ENCODE data around the gene ZDHHC22.

Gene ZDHHC22

DNA sequence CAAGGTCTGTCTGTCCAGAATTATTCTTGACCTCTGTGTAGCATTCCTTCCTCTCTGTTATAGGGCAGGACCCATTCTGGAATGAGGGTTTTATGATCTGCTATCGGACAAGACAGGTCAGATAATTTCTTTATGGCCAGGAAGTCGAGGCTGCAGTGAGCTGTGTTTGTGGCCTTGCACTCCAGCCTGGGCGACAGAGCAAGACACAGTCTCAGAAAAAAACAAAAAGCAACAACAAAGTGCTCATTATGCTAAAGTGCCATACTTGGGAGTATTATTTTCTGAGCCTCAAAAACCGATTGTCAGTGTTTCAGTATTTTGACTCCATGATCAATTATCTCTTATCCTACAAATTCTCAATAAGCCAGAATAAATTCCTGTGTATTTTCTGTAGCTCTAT, 39.4 kb downstream of the ZDHHC22 start:
- no peak for DNase-seq (ENCODE audit: low read depth)

DNA sequence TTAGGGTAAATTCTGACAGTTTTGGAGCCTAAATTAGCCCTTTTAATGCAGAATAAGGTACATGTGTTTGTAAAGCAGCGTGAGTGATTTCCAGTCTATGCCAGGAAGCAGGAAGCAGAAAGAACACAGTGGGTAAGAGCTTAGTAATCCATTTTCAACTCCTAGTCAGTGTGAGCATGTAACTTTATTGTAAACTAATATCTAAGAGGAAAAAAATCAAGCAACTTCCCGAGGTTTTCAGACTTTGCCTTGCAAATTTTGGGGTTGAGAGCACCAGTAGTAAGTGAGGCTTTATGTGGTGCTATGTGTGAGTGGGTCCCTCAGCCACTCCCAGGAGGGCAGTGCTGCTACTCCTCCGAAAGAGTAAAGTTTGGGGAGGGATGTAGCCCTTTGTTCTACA, 40.6 kb downstream of the ZDHHC22 start:
- no peak for DNase-seq (ENCODE audit: low read depth)

DNA sequence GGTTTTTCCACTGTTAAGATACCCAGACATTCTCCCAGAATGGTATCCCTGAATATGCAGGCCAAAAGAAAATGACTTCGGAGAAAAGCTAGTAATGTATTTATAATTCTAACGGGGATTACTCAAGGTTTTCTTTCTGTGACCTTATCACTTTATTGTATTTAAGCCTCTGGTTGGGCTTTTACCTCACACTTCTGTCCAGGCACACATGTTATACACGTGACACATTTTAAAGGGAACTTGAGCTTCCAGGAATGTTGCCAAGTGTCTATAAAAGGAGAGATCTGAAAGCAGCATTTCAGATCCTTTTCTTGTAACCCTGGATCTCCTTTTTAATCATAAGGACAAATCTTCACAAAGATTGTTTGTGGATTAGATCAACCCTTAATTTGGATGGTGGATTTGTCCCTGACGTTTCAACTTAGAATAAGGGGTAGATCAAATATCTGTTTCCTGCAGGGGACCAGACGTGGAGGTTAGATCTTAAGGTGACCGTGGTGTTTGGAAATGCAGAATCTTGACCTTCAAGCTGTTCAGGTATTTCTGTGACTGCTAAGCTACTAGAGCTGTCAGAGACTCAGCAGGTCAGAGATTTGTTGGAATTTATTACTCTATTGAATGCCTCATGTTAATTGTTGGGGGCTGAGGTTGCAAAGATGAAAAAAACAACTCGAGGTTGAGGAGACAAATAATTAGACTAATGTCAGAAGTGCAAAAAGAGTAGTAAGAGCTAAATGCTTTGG, 42.0 kb downstream of the ZDHHC22 start:
- no peak for DNase-seq (ENCODE audit: low read depth)

DNA sequence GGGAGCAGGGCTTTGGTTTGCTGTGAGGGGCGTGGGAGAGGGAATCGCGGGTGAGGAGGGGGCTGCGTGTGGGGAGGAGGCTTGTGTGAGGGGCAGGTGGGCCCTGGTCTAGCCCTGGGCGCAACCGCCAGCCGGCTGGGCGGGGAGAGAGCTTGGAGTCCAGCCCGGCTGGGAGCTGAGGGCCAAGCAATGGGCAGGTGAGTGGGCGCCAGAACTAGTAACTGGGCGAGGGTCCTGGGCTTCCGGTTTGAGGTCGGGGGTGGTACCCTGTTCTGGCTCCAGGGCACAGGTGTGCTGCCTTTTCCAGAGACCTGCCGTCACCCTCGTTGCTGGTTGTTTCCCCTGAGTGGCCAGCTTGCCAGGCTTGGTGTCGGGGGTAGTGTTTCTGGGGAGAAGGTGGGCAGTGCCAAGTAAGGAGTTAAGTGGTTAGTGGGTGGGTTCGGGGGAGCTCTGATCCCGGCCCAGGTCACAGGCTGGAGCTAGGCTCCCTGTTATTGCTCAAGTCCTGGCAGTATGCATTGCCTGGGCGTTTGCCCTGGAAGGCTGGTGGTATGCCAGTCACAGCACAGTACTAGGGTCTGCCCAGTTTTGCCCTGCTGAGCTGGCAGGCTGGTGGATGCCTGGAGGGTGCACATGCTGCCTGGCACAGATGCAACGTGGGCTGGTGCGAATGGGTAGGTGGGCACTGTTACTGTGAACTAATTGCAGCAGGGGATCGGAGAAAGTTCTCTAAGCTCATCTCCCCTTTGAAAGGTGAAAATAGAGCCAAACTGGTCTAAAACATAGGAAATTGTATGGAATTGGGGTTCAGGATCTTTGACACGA, 42.9 kb downstream of the ZDHHC22 start:
- DNase-seq (ENCODE audit: low read depth) = no peak

DNA sequence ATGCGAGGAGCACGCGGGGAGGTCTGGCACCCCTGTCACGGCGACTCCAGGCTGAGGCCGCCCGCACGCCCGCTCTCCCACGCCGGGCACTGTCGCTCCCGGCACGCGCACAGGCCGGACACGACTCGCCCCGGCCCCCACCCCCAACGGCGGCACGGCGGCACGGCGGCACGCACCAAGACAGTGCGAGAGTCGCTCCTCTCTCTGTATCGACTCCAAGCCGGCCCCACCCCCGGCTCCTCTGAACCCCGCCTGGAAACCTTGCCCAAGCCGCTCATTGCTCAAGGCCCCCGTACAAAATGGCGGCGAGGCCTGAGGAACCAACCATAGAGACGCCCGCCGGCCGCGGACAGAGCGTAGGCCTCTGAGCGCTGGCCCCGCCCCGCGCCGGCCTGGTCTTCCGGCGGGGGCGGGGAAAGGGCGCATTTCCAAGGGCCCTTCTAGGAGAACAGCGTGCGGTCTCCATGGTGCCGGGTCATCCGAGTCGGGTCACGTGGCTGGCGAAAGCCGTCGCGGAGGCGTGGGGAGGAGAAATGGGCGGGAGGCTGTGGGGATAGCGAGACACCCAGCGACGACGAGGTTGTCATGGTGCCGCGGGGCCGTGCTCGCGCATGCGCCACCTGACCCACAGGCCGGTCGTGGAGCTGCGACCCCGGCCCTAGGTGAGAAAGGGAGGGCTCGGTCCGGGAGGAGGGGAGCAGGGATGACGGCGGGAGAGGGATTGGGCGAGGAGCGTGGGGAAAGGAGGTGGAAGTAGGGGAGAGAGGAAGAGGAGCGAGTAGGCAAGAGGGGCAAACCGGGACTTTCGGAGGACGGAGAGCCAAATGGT, 43.7 kb downstream of the ZDHHC22 start, which contains the start of gene CIPC:
Gene CIPC, plus strand, starts transcription at position 559 of the 829 bp plus-strand sequence. CDS start 7,451 bp downstream, outside the sequence.
- DNase-seq (ENCODE audit: low read depth) = peak; percentile 99

DNA sequence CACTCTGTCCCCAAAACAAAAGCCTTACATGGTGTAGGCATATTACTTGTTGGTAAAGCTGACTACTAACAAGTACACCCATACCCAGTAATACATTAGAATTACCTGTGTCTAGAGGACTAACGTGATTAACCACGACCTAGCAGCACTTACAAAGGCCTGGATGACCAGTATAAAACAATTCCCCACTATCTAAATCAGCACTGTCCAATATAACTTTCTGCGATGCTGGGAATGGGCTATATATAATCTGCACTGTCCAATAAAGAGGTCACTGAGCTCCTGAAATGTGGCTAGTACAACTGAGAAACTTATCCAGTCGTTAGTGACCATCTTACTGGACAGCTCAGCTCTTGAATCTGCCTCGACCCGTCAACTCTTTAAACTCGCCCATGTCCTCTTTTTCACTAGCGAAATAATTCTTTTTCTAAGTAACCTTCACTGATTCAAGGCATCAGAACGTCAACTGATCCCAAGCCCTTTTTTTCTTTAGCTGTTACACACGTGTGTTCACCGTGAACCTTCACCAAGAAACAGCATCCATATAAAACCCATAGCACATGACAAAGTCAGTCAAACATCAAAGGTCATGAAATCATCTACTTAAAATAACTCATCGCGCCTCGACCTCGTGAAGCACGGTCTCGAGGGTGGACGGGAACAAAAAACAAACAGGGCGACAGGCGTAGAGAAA, 44.4 kb downstream of the ZDHHC22 start:
- no peak for DNase-seq (ENCODE audit: low read depth)

DNA sequence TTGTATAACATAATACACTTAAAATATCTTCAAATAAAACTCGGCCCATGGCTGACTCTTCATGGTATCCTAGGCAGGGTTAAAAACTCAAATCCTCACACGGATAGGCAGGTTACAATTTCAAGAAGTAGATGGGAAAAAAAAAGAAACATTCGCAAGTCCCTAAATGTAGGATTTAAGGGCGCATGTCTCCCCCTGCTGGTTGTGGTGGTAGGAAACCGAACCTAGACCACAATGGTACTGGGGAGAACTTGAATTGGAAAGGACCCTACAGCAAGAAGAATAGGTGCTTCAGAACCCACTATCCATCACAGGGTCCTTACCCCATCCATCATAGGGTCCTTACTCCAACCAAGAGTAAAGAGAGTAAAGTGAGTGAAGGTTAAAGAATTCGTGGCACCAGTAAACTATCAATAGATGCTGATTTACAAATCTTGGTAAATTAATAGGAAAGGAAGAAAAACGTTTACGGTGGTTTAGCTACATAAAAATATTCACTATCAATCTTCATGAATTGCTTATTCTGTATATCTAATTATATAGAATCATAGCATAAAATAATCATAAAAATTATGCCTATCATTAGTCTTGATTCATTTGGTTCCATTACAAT, 46.8 kb downstream of the ZDHHC22 start:
- peak; percentile 68 for DNase-seq (ENCODE audit: low read depth)

DNA sequence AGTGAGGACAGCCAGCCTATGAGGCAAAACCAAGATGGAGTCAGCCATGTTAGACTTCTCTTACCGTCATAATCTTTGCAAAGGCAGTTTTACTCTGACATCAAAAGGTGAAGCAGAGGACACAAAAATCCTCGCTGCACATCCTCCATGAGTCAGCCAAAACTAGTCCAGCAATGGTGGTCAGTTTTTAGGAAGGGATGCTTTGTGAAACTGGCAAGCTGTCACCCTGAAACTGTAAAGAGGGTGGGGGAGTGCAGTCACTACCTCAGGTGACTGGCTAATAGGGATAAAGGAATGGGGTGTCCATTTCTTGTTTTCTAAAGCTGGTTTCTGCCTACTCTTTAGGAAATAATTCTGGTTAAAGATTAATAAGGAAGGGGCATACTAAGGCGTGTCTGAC, 48.9 kb downstream of the ZDHHC22 start:
- no peak for DNase-seq (ENCODE audit: low read depth)

DNA sequence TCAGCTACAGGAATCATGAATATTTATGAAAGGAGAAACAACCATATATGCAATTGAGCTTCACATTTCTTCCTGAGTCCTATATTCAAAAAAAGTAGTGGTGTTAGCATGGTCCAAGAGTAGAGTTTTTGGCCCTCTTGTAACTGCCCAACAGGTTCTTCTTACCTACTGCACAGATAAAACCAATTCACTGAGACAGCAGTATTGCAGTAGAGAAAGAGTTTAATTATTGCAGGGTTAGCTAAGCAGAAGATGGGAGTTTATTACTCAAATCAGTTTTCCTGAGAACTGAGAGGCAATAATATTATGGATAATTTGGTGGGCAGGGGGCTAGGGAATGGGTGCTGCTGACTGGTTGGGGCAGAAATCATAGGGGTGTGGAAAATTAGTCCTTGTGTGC, 50.1 kb downstream of the ZDHHC22 start:
- DNase-seq (ENCODE audit: low read depth) = no peak

DNA sequence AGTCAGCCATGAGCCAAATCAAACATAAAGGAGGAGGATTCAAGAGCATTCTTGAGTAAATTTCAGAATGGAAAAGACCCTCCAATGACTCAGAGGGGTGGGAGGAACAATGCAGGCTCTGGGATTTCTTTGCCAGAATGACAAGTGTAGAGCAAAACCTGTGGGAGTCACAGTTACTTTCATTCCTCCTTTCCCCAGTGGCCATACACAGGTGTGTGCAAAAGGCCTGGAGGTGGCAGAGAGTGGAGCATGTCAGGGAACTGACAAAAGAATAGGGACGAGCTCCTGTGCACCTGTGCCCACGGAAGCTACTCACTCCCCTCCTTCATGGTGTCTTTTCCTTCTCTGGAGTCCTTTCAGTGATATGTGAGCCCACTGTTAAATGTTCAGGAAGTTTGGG, 52.9 kb downstream of the ZDHHC22 start:
- no peak for DNase-seq (ENCODE audit: low read depth)

DNA sequence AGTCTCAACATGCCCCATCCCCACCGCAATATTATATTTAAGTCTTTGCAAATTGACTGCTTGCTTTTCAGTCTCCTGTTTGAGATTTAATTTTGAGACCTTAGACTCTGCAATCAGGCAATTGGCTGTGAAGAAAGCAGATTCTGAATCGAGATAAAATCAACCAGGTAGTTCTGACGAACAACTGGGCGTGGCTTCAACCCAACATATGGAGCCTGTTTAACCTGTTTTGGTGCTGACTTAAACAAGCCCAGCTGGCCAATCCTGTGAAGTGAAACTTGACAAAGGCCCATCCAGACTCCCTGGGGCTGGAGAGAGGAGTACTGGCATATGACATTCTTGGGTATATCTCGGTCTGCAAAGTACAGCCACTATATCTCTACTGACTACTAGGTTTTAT, 53.4 kb downstream of the ZDHHC22 start:
- no peak for DNase-seq (ENCODE audit: low read depth)

DNA sequence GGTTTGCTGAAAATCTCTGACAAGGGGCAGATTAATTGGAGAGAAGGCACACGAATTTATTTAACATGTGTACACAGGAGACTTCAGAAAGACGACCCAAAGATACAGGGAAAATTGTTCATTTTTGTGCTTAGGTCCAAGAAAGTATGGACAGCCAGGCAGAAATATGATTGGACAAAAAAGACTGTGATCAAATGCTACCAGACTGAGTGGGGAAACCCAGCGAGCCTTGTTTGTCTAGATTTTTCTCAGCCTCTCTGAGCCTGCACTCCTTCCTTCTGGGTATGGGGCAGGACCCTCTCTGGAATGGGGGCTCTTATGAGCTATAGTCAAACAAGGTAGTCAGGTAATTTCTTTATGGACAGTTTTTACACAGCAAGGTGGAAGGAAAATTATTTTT, 54.0 kb downstream of the ZDHHC22 start:
- no peak for DNase-seq (ENCODE audit: low read depth)

DNA sequence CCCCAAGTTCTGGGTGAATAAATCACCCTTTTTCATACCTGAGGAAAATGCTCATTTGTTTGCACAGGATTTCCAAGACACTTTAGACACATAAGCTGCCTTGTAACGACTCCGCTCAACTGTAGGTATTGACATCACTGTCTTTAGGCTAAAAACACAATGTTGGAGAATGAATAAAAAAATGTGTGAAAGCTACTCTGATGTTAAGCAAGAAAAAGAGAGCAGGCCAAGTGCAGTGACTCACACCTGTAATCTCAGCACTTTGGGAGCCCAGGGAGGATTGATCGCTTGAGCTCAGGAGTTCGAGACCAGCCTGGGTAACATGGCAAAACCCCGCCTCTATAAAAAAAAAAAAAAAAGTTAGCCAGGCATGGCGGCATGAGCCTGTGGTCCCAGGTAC, 54.6 kb downstream of the ZDHHC22 start:
- DNase-seq (ENCODE audit: low read depth) = no peak

DNA sequence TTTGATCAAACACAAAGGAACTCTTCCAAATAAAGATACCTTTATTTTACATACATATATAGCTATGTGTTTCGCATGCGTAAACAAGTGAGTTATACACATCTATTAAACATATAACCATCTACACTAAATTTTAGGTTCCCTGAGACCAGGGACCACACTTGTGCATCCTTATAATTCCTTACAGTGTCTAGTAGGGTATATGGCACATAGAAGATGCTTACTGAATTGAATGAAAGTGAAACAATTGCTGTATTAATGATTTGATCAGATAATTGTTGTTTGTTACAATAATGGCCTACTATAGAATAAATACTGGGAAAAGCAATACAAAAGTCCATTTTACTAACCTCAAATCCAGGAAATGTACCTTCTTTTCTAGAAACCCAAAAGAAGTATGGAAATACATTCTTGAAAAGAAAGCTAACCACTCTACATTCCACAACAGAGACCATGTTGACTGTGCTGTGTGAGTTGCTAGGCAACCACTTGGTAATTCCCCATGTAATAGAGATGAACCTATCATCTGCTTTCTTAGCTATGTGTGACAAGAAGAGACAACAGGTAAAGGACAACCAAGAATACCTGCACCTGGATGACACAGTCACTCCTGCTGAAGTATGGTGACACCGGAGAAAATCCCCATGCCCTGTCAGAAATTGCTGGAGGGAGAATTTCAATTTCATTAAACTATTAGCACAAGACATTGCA, 55.4 kb downstream of the ZDHHC22 start:
- no peak for DNase-seq (ENCODE audit: low read depth)

DNA sequence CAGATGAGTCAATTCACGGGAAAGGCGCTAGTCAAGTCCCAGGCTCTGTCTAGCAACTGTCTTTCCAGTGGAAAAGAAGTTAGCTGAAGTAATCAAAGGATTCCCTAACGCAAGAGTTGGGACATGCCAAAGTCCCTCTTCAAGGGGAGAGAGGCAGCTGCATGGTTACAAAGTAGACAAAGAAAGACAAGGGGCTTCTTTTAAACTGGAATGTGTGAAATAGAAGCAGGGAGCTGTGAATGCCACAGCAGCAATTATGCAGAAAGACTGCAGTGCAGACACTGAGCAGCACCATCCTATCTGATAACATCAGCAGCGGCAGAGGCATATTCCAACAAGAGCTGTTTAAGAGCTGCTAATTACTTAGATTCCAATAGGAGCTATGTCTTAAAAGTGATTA, 56.1 kb downstream of the ZDHHC22 start:
- DNase-seq (ENCODE audit: low read depth) = no peak

DNA sequence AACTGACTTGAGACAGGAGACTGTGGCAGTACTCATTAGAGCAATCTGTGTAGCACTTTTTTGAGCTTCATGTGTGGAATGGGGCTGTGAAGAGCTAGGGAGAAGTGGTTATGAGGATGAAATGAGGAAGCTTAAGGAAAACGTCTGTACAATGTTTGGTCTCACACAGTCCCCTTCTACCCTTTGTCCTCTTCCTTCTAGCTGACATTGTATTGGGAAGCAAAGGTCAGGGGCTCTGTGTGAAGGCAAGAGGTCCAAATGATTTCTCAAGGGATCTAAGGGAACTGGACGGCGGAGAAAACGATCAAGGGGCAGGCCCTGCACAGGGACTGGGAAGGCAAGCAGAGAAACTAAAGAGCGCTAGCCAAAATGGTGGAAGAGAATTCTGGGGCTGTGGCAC, 56.6 kb downstream of the ZDHHC22 start:
- no peak for DNase-seq (ENCODE audit: low read depth)

DNA sequence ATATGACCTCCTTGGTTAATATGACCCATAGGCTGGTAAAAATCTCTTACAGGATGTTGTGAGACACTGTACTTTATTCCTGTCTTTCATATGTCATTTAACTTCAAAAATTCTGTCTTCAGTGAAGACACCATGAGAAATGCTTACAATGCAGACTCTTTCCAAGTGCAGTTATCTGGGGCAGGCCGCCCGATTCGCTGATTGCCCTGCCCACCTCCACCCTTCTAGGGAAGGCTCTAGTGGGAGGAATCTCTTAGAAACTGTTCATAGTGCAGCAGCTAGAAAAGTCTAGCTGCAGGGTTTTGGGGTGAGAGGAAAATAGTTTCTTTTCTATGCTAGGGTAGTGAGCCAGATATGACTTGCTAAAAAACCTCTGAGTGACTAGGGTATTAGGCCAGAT, 58.5 kb downstream of the ZDHHC22 start:
- no peak for DNase-seq (ENCODE audit: low read depth)

DNA sequence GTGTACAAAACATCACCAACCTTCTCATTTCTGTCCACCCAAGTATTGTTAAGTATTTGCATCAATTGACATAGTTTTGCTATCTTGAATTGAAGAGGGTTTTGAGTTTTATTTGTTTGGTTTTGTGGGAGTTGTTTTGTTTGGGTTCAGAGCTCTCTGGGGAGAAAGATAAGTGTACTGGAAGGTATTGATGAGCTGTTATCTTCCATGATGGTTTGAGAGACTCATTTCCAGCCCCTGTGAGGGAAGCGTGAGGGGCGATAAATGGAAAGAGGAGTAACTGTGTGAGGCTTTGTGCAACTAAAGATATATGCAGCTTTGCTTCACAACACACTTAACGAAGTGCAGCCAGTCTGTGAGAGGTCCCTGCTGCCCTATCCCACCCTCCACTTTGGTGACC, 59.2 kb downstream of the ZDHHC22 start:
- no peak for DNase-seq (ENCODE audit: low read depth)

Data from stimulated activated CD8-positive, alpha-beta memory T cell treated with anti-CD3 and anti-CD28 coated beads, Interleukin-12 subunit alpha, Interleukin-12 subunit beta, amount 100 ng/mL, for 1 hour (primary cell).